GM19468 (cell line): ENCODE measurements around the gene RAB30.
"Not testable (repeated sequence)": the region's sequence is repeated elsewhere in the genome, so short reads cannot be mapped to it uniquely, and the experiment has no call there.

Experiments
- ATAC-seq: cut with Tn5 transposase; IDR thresholded peaks from one replicate; pipeline ENCODE4 v1.9.1; 2021; ENCODE audit warnings: mild to moderate bottlenecking, moderate library complexity, moderate number of reproducible peaks; ENCODE audit not compliant: unreplicated experiment; ENCODE audit errors: extremely low read depth

The RAB30 gene

DNA sequence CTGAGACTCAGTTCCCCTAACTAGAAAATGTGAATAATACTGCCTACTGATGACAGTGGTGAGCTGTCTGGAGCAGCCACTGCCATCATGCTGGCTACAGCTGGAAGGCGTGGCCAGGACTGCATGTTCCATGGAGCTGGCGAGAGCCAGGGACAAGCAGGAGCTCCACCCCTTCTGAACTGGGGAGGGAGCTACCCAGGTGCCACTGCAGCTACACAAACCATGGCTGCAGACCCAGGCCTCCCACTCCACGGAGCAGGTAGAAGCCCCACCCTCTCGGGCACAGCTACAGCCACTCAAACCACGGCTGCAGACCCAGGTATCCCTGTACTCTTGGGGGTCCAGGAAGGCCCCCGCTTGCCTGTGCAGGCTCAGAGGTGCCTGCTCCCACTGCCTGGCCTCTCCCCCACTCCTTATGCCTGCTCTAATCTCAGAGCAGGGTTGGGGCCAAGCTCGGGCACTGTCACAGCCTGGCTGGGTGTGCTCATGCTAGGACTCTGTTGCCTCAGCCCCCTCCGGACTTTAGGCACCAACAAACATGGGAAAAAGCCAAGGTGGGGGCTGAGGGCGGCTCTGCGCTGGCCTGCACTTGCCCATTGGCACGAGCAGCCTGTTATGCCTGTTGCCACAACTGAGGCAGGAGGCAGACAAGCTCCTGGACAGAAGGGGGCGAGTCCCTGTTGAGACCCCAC lies 51.7 kb downstream of the RAB30 start:
- no peak for ATAC-seq

DNA sequence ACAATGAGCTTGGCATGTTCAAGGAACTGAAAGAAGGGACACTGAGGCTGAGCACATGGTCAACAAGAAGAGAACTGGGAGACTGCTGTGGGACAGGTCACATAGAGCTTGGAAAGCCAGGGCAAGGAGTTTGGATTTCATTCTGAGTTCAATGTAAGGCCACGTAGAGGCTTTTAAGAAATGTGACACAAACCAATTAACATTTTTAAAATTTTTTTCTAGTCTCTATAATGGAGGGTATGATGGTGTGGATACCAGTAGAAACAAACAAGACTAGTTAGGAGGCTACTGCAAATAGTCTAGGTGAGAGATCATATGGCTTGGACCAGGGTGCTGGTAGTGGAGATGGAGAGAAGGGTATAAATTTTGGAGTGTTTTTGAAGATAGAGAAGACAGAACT lies 56.7 kb downstream of the RAB30 start:
- ATAC-seq: no peak

GRCh38 chr11:83012168-83013067 lies 59.3 kb downstream of the RAB30 start:
- no peak for ATAC-seq

- ATAC-seq: no peak
Observed at GRCh38 chr11:83011333-83012167, 60.1 kb downstream of the RAB30 start.

DNA sequence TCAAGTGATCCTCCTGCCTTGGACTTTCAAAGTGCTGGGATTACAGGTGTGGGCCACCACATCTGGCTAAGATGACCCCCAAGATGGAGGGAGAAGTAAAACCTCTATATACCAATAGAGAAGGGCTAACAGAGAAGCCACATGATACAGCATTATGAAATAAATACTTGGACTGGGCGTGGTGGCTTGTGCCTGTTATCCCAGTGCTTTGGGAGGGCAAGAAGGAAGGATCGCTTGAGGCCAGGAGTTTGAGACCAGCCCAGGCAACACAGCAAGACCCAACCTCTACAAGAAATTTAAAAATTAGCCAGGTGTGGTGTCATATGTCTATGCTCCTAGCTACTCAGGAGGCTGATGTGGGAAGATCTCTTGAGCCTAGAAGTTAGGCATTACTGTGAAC lies 61.7 kb downstream of the RAB30 start:
- no peak for ATAC-seq

DNA sequence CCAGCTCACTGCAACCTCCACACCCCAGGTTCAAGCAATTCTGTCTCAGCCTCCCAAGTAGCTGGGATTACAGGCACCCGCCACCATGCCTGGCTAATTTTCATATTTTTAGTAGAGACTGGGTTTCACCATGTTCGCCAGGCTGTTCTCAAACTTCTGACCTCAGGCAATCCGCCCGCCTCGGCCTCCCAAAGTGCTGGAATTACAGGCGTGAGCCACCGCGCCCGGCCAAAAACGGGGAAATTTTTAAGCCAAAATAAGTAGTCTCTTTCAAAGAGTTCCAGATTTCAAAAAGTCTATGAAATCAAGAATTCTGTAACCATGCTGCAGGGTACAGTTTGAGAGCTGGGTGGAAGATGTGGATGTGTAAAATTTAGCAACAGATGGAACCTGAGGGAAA lies 62.6 kb downstream of the RAB30 start:
- ATAC-seq: not testable (repeated sequence)

GRCh38 chr11:83008581-83008923 lies 63.1 kb downstream of the RAB30 start:
- ATAC-seq: no peak

GRCh38 chr11:83007909-83008580 lies 63.7 kb downstream of the RAB30 start:
- ATAC-seq: no peak

GRCh38 chr11:83007477-83007876 lies 64.2 kb downstream of the RAB30 start:
- no peak for ATAC-seq

DNA sequence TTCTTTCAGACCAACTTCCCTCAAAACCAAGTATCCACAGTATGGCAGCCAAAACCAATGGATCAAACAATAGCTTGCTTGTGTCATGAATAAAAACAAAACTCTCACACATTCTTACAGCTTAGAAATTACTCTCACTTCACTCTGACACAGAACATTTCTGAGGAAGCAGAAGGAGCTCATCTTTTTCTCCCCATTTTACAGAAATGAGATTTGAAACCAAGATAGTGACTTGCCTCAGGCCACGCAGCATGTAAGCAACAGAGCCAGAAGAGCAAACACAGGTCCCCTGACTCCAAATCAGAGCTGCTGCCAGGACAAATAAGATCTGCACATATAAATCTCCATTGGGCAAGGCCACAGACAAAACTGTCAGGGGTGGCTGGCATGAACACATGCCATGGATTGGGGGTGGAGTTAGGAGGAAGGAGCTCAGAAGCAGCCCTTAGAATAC lies 64.8 kb downstream of the RAB30 start:
- peak; percentile 51 for ATAC-seq

DNA sequence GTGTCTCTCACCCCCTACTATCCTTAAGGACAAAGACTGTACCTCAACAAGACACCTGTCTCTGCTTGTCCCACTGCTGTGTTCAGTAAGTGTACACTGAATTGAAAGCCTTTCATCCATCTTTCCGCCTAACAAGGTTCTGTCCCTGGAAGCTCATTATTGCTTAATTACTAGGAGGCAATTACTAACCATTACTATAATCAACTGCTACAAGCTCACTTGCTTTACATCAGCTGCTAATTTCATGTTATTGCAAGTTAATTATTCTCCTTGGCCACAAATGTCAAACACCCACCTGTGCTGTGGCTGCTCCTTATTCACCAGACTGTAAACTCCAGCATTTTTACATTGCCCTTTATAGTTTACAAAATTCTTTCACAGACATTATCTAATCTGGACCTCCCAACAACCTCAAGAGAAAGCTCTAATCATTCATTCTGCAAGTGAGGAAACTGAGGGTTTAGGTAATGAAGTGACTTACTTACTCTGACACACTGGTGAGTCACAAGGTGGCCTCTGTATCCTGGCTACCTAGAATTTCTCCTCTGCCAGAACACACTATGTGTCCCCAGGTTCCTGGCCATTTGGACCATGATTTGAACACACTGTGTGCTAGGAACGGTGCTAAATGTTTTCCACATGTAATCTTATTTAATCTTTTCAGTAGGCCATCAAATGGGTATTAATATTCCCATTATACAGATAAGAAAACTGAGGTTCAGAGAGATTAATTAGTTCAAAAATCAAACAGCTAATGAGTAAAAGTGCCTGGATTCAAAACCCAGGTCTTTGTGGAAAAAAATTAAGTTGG lies 66.7 kb downstream of the RAB30 start:
- no peak for ATAC-seq

- no peak for ATAC-seq
Observed at GRCh38 chr11:83002522-83002921, 69.2 kb downstream of the RAB30 start.

DNA sequence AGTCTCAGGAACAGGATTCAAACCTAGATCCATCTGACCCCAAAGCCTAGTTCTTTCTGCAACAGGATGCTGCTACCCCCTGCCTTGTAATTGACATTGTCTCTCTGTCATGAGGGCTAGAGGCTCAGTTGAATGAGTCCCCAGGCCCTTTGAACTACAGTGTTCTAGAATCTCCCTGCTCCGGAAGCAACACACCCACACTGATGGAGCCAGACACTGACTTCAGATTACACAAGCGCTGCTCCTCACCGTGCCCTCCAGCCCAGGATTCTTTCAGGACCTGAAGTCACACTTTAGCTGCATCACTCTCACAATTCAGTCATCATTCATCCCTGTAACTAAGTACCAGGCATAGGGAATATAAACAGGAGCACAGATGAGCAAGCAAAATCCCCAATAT lies 69.6 kb downstream of the RAB30 start:
- ATAC-seq: no peak

DNA sequence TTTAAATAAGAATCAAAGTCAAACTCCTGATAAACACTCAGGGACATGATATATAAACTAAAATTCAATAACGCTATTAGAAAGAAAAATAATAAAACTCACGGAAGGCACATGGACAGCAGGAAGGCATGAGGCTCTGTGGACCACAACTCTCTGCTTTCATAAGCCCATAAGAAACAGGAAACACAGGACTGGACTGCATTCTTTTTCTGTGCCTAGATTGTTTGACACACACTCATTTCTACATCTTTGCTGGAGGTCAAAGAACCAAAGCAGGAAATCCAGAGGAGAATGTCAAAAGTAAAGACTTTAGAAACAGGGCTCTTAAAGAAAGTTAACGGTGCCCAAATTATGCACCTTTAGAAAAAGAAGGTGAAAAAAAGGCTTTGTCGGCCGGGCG lies 71.3 kb downstream of the RAB30 start:
- no peak for ATAC-seq

GRCh38 chr11:82999232-82999631 lies 72.5 kb downstream of the RAB30 start:
- no peak for ATAC-seq

DNA sequence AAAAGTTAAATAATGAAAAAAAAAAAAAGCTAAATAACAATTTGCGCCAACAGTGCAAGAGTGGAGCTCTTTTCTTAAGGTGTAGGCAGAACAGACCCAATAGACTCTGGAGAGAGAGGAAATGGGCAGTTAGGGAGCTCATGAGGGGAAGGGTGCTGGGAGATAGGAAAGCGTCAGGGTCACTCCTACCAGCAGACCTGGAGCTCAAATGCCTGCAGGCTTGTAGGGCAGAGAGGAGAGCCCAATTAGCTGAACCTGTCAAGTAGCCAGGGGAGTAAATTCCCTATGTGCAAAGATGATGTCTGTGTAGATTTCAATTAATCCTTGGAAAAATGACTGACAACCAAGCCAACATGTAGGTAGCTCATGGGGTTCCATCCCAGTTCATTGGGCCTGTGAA lies 73.0 kb downstream of the RAB30 start:
- no peak for ATAC-seq

DNA sequence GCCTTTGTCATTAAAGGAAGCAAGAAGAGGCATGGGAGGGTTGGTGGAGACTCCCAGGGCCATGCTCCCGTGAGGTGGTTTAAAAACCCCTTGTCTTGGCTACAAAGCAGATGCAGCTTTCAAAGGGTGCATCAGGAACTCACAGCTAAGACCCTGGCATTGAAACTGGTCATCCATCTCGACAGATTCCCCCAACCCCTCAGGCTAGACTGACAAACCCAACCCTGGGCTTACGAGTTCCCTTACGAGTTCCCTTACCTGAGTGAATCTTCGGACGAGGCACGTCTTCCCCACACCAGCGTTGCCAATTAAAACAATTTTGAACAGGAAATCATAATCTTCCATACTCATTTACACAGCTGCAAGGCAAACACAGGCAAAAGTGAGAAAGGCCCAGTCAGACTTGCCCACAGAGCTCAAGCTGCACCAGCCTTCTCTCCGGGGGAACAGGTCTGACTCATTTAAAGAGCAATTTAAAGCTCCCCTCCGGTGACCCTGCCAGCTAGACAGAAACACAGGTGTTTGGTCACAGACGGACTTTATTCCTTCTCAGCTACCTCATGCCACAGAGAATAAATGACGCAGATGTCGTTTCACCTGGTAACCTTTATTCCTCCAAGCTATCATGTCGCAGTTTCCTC lies 74.6 kb downstream of the RAB30 start:
- ATAC-seq: peak; percentile 93

GRCh38 chr11:82995754-82996398 lies 75.8 kb downstream of the RAB30 start:
- ATAC-seq: no peak
